HG02678 (cell line): Measurements from ENCODE around the gene PLA2G3.

Experiments used
- ATAC-seq: cut with Tn5 transposase; IDR thresholded peaks from one replicate; pipeline ENCODE4 v1.9.1; 2021; ENCODE audit warnings: mild to moderate bottlenecking, moderate library complexity; ENCODE audit not compliant: unreplicated experiment

PLA2G3 gene

GRCh38 chr22:31087744-31088215 is 52.5 kb downstream of the PLA2G3 start:
- ATAC-seq: no peak

- no peak for ATAC-seq
These were observed 53.5 kb downstream of the PLA2G3 start for GRCh38 chr22:31086703-31087330.

- ATAC-seq: no peak
These were observed 54.4 kb downstream of the PLA2G3 start for GRCh38 chr22:31085928-31086327.

GRCh38 chr22:31085493-31085824 is 54.8 kb downstream of the PLA2G3 start:
- ATAC-seq: no peak

- ATAC-seq: peak; percentile 61
These were observed 55.4 kb downstream of the PLA2G3 start for GRCh38 chr22:31084811-31085492.
